SK-MEL-5 (cell line): Measurements from ENCODE around the gene AP3B1. TPM values are rescaled to one million over a fixed set of nuclear protein-coding genes. Genes with fewer than 3 reads are reported as not detected.
"Not testable (repeated sequence)": the region's sequence is repeated elsewhere in the genome, so short reads cannot be mapped to it uniquely, and the experiment has no call there.

ENCODE experiments used
- DNase-seq: peaks from one replicate; pipeline ENCODE4 v3.0.0-alpha.2; 2016; ENCODE audit warnings: low read depth, low spot score
- in situ Hi-C: cut with HindIII; loops from 2 replicates; pipeline ENCODE4 v1.10.0; 2016; ENCODE audit warnings: low sequenced_read_pairs, high pct_unique_total_duplicates, low pct_unique_long_range_greater_than_20kb
- total RNA-seq: library from RNA; depleted of rRNA; stranded (reverse); fragments of >200 nt; shearing (Covaris generic); gene quantifications from 2 replicates; pipeline ENCODE4 v1.2.3, GENCODE V29; 2014

The AP3B1 gene
- total RNA-seq, 1 experiment from 2014 or later, result 50.8 TPM

DNA sequence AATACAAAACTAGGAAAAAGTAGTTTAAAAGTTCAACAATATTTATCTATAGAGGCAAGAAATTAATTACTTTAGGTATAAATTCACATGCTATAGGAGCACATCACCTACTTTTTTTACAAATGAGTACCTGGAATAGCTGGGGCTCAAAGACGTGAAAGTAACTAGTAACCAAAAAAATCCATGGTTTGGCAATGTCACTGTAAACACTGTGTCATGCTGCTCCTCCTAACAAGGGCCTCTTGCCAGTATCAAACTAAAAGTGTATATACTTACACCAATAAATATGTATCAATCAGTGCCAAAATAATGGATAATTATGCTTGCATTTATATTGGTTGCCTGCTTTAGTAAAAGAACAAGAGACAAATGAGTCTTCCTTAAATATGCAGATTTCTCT lies 78.9 kb downstream of the AP3B1 start:
- in situ Hi-C loops, result no loop called here
- DNase-seq, result no peak

DNA sequence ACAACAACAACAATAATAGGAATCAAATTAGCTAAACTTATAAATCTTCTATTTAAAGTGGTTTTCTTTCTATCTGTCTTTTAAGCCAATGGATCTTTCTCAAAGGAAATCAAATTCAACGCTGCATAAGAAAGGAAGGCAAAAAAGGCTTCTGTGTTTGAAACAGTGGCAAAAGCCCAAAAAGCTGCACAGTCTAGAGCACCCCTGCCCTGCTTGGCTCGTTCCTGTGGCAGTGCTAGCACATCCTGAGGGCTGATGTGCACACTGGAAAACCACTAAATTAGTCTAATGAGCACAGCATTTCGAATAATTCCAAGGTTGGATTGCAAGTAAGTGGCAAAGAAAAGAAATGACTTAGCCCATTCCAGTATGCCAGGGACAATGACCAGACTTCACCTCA lies 80.7 kb downstream of the AP3B1 start:
- no peak for DNase-seq
- in situ Hi-C loops, result no loop called here

DNA sequence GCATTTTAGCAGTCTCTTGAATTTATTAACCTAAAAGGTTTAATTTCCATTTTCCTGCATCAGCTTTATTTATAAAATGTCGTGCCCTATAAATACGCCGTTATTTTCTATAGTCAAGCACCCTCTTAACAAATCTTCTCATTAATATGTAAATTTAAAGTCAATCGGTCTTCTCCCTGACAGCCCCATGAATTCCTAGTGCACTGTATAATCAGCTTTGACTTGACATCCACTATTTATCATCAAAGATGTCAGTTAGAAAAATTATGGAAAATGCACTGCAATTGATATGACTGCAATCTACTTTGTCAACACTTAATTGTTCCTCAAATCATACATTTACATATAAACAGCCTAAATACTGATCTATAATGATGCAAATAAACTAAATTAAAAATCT lies 83.4 kb downstream of the AP3B1 start:
- in situ Hi-C loops, result no loop called here

DNA sequence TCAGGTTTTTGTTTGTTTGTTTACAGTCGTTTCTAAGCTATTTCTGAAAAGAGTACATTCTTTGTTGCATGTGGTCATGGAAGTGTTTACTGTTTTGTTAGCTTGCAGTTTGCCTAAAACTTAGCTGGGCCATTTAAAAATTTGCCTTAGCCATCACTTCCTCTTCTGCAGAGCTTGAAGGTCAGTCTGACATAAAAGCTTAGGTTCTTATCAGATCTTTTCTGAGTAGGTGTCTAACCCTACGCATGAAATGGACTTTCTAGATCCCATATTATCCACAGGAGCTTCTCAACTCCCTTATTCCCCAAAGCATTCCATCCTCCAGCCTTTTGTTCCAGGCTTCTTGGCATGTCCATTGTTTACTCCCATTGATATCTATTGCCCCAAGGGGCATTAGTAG lies 90.3 kb downstream of the AP3B1 start:
- in situ Hi-C loops, result no loop called here
- DNase-seq, result no peak

More for the DNA sequence above, 83.4 kb downstream of the AP3B1 start:
- DNase-seq, result no peak

DNA sequence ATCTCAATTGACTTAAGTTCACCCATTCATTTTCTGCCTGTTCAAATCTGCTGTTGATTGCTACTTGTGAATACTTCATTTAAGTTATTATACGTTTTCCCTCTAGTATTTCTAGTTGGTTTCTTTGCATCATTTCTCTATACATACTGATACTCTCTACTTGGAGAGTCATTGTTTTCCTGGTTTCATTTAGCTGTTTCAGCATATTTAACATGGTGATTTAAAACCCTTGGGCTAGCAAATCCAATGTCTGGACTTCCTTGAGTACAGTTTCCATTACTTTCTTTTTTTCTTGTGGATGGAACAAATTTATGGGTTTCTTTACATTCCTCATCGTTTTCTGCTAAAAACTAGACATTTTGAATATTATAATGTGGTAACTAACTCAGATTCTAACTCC lies 90.7 kb downstream of the AP3B1 start:
- in situ Hi-C loops, result no loop called here
- no peak for DNase-seq

DNA sequence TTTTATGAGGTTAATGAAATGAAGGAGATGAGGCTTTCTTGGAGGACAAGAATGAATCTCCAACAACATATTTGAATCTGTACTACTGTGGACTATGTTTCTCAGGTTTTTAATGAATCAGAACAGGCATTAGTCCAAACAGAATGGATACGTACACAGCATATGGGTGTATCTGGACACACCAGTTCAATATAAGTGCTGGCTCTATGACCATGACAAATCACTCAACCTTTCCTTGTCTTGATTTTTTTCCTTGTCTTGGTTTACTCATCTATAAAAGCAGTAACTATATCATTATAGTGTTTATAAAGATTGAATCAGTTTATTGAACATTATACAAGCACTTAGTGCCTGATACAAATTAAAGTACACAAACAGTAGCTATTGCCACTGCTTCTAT lies 104.1 kb downstream of the AP3B1 start:
- no peak for DNase-seq
- in situ Hi-C loops, result no loop called here

DNA sequence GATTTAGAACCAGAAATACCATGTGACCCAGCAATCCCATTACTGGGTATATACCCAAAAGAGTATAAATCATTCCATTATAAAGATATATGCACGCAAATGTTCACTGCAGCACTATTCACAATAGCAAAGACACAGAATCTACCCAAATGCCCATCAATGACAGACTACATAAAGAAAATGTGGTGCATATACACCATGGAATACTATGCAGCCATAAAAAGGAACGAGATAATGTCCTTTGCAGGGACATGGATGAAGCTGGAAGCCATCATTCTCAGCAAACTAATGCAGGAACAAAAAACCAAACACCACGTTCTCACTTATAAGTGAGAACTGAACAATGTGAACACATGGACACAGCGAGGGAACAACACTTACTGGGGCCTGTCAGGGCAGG lies 105.8 kb downstream of the AP3B1 start:
- in situ Hi-C loops, result not testable (repeated sequence)

DNA sequence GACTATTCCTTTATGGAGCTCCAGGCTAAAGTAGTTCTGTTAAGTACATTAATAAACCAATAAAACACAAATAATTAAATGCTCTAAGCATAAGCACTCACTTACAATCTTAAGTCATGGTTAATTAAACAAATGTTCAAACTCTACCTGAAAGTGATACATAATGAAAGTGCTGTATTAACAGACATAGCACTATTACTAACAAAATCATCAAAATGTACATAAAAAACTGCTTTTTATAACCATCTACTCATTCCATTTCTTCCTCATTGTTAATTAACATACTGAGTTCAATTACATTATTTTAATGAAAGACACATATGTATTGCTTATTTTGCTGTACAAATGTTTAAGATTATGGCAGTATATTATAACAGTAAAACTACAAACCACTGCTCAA lies 107.3 kb downstream of the AP3B1 start:
- in situ Hi-C loops, result no loop called here
- DNase-seq, result no peak

More for the DNA sequence above, 105.8 kb downstream of the AP3B1 start:
- not testable (repeated sequence) for DNase-seq

DNA sequence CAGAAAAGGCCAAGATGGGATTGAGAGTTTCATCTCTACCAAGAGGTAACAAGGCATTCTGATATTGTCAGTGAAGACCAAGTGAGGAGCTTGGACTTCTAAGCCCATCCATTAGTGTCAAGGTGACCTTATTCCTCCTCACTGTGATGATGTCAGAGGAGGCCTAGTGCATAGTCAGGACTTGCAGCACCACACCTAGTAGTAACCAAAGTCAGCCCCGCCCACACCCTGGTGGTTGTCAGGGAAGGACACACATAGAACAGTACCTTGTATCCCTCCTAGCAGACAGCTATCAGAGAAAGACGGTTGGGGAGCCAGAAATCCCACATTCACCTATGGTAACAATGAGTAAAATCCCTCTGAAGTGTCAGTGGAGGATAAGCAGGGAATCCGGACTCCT lies 111.7 kb downstream of the AP3B1 start:
- DNase-seq, result no peak
- in situ Hi-C loops, result no loop called here

DNA sequence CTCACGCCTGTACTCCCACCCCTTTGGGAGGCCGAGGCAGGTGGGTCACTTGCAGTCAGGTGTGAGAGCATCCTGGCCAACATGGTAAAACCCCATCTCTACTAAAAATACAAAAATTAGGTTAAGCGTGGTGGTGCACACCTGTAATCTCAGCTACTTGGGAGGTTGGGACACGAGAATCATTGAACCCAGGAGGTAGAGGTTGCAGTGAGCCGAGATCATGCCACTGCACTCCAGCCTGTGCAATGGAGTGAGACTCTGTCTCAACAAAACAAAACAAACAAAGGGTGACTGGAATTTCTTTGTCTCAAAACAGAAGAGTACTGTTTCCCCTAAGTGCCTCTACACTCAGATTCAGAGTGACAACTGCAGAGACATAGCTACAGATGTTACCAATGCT lies 116.1 kb downstream of the AP3B1 start:
- DNase-seq, result no peak
- in situ Hi-C loops, result no loop called here

DNA sequence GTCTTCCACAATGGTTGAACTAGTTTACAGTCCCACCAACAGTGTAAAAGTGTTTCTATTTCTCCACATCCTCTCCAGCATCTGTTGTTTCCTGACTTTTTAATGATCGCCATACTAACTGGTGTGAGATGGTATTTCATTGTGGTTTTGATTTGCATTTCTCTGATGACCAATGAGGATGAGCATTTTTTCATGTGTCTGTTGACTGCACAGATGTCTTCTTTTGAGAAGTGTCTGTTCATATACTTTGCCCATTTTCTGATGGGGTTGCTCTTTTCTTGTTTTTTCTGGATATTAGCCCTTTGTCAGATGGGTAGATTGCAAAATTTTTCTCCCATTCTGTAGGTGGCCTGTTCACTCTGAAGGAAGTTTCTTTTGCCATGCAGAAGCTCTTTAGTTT lies 124.2 kb downstream of the AP3B1 start:
- in situ Hi-C loops, DNase-seq: not testable (repeated sequence)

DNA sequence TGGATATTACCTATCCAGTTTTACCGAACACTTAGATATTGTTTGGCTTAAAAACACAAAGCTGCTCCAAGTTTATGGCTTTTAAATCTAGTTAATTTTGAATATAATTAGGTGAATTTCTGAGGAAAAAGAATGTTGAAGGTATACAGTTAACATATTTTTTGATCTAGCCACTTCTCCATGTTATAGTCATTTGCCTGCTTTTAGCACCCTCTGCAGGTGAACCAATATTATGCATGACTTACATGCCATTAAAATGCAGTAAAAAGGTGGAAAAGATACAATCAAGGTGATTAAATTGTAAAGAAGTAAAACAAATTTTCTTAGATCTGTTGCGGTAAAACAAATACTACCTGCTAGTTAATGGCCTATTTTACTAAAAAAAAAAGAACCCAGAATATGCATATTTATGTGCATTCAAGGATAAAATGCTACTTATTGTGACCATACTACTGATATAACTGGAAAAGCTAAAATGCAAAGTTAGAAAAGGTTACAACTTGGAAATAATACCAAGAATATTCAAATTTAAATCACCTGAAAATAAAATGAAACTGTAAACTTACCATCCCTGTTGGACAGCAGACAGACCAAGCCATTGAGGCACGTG lies 132.1 kb downstream of the AP3B1 start:
- in situ Hi-C loops, result no loop called here
- DNase-seq, result peak; percentile 63

DNA sequence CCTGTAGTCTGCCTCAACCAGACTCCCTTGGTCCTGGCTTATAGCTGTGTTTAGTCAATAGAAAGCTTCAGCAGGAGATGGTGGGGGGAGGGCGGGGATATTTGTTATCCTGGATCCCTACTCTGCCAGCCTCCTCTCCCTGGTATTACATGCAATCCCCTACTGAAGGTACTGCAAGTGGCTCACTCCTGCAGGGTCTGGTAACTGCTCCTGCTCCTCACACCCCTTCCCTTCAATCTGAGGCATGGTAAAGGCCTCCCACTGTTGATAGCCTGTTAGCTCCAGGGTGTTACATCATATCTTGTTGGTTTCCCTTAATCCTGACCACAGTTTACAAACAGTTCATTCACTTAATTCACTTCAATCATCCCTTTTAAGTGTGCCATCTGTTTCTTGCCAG lies 137.5 kb downstream of the AP3B1 start:
- DNase-seq, result peak; percentile 7
- in situ Hi-C loops, result no loop called here

DNA sequence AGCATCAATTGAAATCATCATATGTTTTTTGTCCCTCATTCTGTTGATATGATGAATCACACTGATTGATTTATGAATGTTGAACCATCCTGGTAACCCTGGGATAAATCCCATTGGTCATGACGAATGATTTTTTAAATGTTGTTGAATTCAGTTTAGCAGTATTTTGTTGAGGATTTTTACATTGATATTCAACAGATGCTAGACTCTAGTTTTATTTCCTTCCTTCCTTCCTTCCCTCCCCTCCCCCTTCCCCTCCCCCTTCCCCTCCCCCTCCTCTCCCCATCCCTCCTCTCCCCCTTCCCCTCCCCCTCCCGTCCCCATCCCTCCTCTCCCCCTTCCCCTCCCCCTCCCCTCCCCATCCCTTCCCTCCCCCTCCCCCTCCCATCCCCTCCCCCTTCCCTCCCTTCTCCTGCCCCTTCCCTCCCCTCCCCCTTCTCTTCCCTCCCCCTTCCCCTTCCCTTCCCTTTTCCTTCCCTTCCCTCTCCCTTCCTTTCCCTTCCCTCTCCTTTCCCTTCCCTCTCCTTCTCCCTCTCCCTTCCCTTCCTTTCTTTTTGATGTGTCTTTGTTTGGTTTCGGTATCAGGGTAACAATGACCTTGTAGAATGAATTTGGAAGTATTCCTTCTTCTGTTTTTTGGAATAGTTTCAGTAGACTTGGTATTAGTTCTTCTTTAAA lies 142.8 kb downstream of the AP3B1 start:
- DNase-seq, result no peak
- in situ Hi-C loops, result no loop called here

DNA sequence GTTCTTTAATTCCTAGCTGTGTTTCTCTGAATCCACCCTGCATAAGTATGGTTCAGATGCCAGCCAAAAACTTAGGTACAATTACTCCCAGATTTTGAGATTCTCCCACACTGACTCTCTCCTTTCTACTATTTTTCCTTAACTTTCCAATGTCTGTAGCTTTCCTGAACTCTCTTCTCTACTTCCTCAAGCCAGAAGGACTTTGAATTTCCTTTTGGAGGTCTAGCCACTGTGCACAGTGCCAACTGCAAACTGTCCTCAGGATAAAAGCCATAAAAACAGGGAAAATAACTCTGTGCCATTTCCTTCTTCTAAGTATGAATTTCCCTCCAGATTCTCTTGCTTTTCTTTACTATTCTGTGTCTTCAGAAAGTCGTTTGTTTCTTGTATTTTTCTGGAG lies 157.2 kb downstream of the AP3B1 start:
- in situ Hi-C loops, result no loop called here
- DNase-seq, result no peak

DNA sequence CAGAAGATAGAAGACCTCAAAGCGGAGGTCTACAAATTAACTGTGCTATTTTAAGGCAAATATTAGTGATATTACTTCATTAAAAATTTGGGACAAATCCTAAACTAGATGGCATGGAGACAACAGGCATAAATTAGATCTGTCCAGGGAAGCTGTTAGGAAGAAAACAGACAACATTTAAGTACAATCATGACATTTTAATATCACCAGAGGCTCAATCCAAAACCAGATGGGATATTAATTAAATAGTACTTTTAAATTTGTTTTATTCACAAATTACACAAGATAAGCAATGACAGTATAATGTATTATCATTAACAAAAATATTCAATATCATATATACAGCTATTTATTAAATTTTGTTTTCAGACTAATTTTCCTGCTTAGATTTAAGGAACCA lies 161.1 kb downstream of the AP3B1 start:
- no peak for DNase-seq
- in situ Hi-C loops, result no loop called here

DNA sequence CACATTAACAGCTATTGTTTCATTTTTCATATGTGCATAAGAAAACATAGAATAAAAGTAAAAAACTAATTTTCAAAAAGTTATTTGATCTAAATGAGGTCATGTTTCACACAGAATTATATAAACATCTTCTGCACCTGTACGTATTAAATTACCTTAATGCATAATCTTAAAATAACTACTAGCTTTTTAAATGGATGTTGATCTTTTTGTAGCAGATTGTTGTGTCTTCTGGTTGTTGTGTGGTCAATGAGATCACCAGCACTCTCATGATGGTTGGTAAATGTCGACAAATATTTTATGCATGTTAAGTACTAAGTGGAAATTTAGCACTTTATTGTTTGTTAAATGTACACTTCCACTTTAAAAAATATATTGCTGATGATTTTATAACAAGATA lies 162.0 kb downstream of the AP3B1 start:
- DNase-seq, result no peak
- in situ Hi-C loops, result no loop called here

DNA sequence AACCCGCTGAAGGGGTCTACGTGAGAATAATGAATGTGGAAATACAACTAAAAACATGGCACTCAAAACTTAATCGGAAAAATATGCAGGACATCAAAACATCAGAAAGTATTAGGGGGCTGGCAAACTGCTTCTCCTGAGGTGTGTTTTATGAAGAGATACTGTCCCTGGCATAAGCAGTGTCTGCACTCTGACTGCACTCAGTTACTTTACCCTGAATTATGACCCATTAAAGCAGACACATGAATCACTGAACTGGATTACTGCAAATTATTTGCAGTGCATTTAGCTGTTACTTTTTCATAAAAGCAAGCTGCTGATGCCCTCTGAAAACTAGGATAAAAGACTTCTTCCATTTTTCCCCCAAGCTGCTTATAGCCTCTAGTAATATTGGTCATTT lies 164.9 kb downstream of the AP3B1 start:
- in situ Hi-C loops, result no loop called here
- no peak for DNase-seq

DNA sequence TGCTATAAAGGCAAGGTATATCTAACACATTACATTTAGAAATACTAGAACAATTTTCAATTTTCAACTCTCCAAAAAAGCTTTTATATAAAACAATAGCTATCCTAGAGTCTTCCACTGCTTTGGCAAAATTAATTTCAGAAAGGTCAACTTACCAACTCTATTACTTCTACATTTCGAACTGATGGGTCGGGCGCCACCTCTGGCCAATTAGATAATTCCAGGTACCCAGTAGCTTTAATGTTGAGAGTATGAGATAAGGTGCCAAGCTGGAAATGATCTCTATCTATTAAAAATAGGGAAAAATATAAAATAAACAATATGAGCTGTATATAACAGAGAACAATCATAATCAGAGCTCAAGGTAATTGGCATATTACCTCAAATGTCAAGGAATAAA lies 166.6 kb downstream of the AP3B1 start:
- in situ Hi-C loops, result no loop called here
- peak; percentile 58 for DNase-seq

DNA sequence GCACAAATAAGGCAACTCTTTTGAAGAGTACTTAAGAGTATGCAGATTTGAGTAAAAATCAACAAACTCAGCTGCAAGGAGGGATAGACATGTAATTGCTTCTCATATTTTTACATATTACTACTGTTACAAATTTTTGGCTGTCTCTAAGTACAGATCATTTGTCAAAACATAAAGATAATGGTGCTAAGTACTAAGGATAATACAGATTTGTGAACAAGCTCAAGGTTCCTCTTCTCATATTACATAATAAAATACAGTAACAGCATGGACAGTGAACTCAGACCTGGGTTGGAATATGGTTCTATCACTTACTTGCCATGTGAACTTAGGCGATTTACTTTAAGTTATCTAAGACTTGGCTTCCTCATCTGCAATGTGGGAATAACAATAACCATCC lies 168.0 kb downstream of the AP3B1 start:
- in situ Hi-C loops, result no loop called here
- no peak for DNase-seq
